ENCODE data around the gene OR52E6.

Gene OR52E6

GRCh38 chr11:5841797-5842196, at the start of gene OR52E6:
Gene OR52E6 (minus strand): TSS chr11:5841897. CDS start chr11:5841897, 0 bp downstream.
- H3K4me3 ChIP-seq (ENCODE audit: low read depth, low read length), result no peak within 1 kb of the TSS
- DNase-seq (ENCODE audit: low read depth), result no peak

- no peak for DNase-seq (ENCODE audit: low read depth)
- H3K4me3 ChIP-seq (ENCODE audit: low read depth, low read length), result no peak overlapping the region
Measured at GRCh38 chr11:5891216-5891800, 49.6 kb upstream of the OR52E6 start.

DNA sequence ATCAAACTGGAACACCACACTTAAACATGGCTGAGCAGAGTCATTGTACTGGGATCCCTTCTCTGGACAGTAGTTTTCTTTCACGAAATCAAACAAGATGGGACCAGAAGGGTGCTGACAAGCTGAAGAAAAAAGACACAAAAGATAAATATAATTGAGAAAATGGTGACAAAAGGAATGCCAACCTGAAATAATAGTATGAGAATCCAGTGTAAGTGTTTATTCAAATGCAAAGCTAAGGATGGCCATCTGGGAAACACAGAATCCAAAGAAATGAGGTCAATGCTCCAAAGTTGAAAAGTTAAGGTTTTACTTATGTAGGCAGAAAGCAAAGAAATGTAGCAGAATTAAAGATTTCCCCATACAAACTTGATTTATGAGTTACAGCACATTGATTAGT, 46.0 kb upstream of the OR52E6 start:
- DNase-seq (ENCODE audit: low read depth), result no peak
- no peak overlapping the region for H3K4me3 ChIP-seq (ENCODE audit: low read depth, low read length)

GRCh38 chr11:5887172-5887571, 45.5 kb upstream of the OR52E6 start:
- H3K4me3 ChIP-seq (ENCODE audit: low read depth, low read length), result no peak overlapping the region
- DNase-seq (ENCODE audit: low read depth), result no peak

GRCh38 chr11:5881756-5882155, 40.1 kb upstream of the OR52E6 start:
- no peak for DNase-seq (ENCODE audit: low read depth)
- no peak overlapping the region for H3K4me3 ChIP-seq (ENCODE audit: low read depth, low read length)

DNA sequence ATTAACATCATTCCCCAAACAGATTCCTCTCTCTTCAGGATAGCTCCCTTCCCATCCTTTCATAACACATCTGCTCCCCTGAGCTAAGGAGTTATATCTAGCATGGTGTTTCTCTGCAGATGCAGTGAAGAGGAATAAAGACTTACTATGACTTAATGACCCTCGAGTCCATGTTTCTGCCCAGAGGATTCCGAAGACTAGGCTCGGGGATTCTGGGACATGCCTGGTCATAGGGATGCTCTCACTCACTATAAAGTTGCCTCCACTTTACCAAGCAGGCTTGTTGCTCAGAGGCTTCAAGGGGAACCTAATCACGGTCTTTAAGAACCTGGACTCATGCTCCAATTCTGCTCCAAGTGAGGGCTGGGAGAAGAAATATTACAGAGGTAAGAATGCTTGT, 38.6 kb upstream of the OR52E6 start, which contains the start of gene OR52E4:
Gene OR52E4 (plus strand): TSS at position 301 of the 400 bp plus-strand sequence. CDS start 3,664 bp downstream, outside the sequence.
- no peak for DNase-seq (ENCODE audit: low read depth)
- no peak within 1 kb of the TSS for H3K4me3 ChIP-seq (ENCODE audit: low read depth, low read length)

DNA sequence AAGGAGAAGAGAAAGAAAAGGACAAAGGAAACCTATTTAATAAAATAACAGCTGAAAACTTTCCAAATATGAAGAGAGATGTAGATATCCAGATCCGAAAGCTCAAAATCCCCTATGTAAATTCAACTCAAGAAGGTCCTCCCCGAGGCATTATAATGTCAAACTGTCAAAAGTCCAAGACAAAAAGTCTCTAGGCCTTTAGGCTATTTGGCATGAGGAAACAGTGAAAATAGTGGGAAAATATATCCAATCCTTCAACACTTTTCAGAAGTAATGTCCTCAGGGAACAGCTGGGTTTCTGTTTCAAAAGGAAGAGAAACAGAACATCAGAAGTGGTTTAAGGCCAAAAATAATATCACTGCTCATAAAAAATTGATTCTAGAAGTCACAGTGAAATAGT, 36.9 kb upstream of the OR52E6 start:
- no peak for DNase-seq (ENCODE audit: low read depth)
- H3K4me3 ChIP-seq (ENCODE audit: low read depth, low read length), result no peak overlapping the region

- no peak for DNase-seq (ENCODE audit: low read depth)
Measured at GRCh38 chr11:5865826-5866225, 24.1 kb upstream of the OR52E6 start.

DNA sequence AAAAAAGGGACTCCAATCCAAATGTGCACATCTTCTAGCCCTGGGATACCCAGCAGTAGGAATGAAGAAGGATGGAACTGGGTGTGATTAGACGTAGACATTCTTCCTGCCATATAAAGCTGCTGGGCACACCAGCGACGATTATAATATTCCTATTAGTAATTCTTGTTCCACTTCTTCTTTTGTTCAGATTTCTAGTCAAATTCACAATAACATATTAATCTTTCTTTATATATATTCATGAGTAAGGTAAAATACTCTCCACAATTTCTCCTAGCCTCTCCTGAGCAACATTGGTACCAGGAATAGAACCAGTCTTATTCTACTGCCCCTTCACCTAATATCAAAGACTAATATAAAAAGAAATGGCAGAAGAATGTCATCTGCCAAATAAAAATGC, 15.9 kb upstream of the OR52E6 start, which contains the start of gene OR52E8:
Gene OR52E8 (minus strand): TSS at position 101 of the 400 bp plus-strand sequence. CDS start 0 bp downstream, at position 101.
- H3K4me3 ChIP-seq (ENCODE audit: low read depth, low read length), result no peak within 1 kb of the TSS
- no peak for DNase-seq (ENCODE audit: low read depth)

More at GRCh38 chr11:5865826-5866225, 24.1 kb upstream of the OR52E6 start:
- H3K4me3 ChIP-seq (ENCODE audit: low read depth, low read length), result no peak overlapping the region

DNA sequence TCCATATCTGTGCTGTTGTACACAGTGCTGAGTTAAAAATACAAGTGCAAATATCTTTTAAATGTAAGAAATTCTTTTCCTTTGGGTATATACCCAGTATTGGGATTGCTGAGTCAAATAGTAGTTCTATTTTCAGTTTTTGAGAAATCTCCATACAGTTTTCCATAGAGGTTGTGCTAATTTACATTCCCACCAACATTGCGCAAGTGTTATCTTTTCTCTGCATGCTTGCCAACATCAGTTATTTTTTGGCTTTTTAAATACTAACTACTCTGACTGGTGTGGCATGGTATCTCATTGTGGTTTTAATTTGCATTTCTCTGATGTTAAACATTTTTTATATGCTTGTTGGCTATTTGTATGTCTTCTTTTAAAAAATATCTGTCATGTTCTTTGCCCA, 9.3 kb upstream of the OR52E6 start:
- no peak overlapping the region for H3K4me3 ChIP-seq (ENCODE audit: low read depth, low read length)
- no peak for DNase-seq (ENCODE audit: low read depth)

- no peak overlapping the region for H3K4me3 ChIP-seq (ENCODE audit: low read depth, low read length)
- DNase-seq (ENCODE audit: low read depth), result no peak
Measured at GRCh38 chr11:5847711-5848110, 6.0 kb upstream of the OR52E6 start.

- H3K4me3 ChIP-seq (ENCODE audit: low read depth, low read length), result no peak overlapping the region
- no peak for DNase-seq (ENCODE audit: low read depth)
Measured at GRCh38 chr11:5846701-5847100, 5.0 kb upstream of the OR52E6 start.

DNA sequence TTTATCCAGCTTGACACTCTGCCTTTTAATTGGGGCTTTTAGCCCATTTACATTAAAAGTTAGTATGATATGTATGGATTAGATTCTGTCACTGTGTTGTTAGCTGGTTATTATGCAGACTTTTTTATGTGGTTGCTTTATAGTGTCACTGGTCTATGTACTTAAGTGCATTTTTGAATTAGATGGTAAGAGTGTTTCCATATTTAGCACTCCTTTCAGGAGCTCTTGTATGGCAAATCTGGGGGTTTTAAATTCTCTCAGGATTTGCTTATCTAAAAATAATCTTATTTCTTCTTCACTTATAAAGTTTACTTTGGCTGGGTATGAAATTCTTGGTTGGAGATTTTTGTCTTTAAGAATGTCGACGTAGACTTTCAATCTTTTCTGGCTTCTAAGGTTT, 4.0 kb downstream of the OR52E6 start:
- no peak for DNase-seq (ENCODE audit: low read depth)
- H3K4me3 ChIP-seq (ENCODE audit: low read depth, low read length), result no peak overlapping the region

DNA sequence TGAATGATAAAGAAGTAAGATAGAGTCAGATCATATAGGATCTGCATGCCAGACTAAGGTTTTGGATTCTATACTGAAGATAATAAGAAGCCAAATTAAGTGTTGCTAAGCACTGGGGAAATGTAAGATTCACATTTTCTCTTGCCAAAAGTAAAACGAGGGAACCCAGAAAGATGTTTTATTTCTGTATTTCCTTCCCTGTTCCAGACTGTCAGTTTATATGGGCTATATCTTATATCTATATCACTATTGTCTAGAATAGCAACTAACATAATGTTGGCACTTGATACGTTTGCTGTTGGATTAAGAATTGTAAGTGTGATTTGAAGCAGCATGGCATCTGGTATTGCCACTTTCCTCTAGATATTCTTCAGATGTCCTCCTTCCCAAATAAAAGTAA, 8.3 kb downstream of the OR52E6 start:
- DNase-seq (ENCODE audit: low read depth), result no peak
- no peak overlapping the region for H3K4me3 ChIP-seq (ENCODE audit: low read depth, low read length)

- DNase-seq (ENCODE audit: low read depth), result no peak
- no peak overlapping the region for H3K4me3 ChIP-seq (ENCODE audit: low read depth, low read length)
Measured at GRCh38 chr11:5831196-5831829, 10.4 kb downstream of the OR52E6 start.

DNA sequence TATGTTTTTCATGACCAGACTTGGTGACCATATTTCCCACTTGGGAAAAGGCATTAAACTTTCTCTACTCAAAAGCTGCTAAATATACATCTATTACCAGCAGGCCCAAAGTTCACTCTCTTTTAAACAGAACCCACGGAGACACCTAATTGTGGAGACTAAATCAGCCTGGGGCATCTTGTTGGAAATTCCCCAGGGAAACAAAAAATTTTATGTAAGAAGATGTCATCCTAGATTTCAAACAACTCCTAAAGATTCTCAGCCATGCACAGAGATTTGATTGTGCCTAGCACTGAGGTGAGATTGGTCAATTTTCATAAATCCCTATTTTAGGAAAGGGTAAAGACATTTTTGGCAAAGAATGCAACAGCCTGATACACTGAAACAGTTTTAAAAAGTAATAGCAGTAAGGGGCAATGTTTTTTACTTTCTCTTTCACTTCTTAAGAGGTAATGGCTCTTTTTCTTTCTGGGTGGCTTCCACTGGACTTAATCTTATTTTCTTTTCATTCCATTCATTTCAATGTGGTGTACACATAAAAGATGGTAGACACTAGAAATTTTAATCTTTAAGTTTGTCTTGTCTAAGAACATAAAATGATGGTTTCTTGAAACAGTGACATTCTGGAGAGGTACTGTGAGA, 23.3 kb downstream of the OR52E6 start:
- no peak overlapping the region for H3K4me3 ChIP-seq (ENCODE audit: low read depth, low read length)
- no peak for DNase-seq (ENCODE audit: low read depth)

GRCh38 chr11:5815534-5815933, 26.2 kb downstream of the OR52E6 start:
- H3K4me3 ChIP-seq (ENCODE audit: low read depth, low read length), result no peak overlapping the region
- DNase-seq (ENCODE audit: low read depth), result no peak

- no peak for DNase-seq (ENCODE audit: low read depth)
- no peak overlapping the region for H3K4me3 ChIP-seq (ENCODE audit: low read depth, low read length)
Measured at GRCh38 chr11:5809905-5810795, 31.5 kb downstream of the OR52E6 start.

GRCh38 chr11:5809122-5809519, 32.6 kb downstream of the OR52E6 start:
- H3K4me3 ChIP-seq (ENCODE audit: low read depth, low read length), result peak overlapping the region; percentile 59
- DNase-seq (ENCODE audit: low read depth), result no peak

All from skeletal muscle cell (primary cell).